GM18858 (cell line): ENCODE results near the gene LCOR.

Source experiments
- ATAC-seq: cut with Tn5 transposase; IDR thresholded peaks from one replicate; pipeline ENCODE4 v1.9.1; 2021; ENCODE audit not compliant: unreplicated experiment

Gene LCOR

DNA sequence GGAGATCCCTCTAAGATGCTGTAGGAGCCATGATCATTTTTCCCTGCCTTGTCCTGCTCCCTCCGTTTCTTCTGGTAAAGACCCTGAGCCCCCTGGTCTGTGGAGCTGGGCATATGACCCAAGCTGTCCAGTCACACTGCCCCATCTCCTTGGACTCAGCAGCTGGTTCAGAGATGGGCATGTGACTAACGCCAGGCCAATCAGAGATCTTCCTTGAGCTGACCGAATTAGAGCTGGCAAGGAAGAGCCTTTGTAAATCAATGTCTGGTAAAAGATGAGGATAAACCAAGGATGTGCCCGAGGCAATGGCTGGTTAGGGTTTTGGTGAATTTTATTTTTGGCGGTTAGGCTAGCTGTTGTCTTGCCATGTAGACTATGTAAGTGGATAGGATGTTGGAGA lies 173.3 kb downstream of the LCOR start:
- ATAC-seq: no peak

- no peak for ATAC-seq
These were observed 174.3 kb downstream of the LCOR start for GRCh38 chr10:97006364-97006763.

DNA sequence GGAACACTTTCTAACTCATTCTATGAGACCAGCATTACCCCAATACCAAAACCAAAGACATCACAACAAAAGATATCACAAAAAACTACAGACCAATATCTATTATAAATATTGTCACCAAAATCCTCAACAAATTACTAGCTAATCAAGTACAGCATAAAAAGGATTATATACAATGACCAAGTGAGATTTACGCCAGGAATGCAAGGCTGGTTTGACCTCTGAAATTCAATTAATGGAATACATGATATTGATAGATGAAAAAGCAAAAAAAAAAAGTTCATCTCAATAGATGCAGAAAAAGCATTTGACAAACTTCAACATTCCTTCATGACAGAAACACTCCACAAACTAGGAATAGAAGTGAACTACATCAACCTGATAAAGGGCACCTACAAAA lies 175.3 kb downstream of the LCOR start:
- ATAC-seq: no peak

GRCh38 chr10:97010695-97011206 lies 178.7 kb downstream of the LCOR start:
- ATAC-seq: no peak

DNA sequence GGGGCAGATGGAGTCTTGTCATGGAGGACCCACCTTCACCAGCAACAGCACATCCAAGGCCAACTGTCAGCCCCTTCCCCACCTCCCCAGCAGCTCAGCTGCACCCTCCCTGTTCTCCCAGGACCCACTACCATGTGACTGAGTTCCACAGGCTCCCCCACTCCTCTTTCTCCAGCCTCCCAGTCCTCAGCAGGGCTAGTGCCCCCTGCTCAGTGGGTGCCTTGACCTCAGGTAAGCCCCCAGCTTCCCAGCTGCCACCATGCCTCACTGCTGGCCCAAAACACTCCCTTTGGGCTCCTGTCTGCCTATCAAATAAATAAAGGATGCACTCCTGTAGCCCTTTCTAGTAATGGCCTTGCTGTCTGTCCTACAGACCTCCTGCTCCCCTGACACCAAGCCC lies 179.3 kb downstream of the LCOR start:
- no peak for ATAC-seq

GRCh38 chr10:97012470-97012869 lies 180.4 kb downstream of the LCOR start:
- ATAC-seq: no peak

DNA sequence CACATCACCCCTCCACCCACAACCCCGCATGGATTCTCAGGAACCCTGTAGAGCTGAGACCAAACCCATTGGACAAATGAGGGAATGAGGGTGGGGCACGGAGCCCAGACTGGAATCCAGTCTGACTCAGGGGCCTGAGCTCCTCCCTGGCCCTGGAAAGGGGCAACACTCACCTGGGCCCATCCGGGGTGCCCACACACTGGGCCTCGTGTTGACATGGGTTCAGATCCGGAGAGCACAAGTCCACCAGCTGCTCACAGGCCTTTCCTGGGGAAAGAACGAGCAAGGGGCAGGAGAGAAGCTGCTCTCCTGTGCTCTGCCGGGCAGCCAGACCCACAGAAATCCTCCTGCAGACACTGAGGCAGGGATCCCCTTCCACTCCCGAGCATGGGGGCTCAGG lies 181.5 kb downstream of the LCOR start:
- no peak for ATAC-seq

DNA sequence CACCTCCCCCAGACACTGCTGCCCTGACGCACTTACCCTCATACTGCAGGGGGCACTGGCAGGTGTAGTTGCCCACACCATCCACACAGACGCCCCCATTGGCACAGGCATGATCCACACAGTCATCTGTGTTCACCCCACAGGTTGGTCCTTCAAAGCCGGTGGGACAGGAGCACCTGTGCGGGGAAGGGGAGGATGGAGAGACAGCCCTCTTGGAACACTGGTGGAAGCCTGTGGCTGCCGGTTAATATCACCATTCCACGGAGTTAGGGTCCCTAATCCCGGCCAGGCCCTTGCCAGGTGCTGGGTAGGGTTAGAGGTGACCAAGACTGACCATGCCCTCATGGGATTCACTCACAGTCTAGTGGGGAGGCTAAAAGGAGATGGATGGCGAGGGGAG lies 181.9 kb downstream of the LCOR start:
- no peak for ATAC-seq

- no peak for ATAC-seq
These were observed 183.1 kb downstream of the LCOR start for GRCh38 chr10:97015240-97015639.

DNA sequence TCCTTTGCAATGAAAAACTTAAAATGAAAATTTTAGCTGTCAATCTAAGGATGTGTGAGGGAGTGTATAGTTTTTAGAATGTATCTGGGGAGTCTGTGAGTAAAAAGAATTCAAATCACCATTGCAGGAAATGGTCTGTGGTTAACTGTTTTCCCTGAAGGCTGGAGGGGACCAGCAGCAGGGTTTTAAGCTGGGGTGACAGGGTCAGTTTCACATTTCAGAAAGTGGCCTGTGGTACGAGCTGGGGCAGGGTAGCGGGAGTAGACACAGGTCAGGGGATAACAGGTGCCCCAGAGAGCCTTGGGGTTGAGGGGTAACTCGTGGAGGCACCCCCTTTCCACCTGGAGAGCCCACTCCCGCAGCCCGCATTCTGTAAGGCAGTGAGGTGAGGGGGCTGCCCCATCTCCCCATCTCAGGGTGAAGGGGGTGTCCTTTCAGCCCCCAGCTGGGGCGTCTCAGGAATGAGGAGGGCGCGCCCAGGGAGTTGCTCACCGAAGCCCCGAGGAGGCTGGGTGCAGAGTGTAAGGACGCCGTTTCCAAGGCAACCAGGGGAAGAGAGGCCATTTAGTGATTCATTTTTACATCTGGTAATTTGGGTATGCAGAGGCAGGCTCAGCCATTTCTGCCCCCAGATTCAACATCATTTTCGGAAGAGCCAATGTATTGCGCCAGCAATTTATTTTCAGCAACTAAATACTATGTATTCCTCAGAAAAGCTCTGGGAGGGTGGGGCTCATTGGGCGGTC lies 184.8 kb downstream of the LCOR start:
- no peak for ATAC-seq

DNA sequence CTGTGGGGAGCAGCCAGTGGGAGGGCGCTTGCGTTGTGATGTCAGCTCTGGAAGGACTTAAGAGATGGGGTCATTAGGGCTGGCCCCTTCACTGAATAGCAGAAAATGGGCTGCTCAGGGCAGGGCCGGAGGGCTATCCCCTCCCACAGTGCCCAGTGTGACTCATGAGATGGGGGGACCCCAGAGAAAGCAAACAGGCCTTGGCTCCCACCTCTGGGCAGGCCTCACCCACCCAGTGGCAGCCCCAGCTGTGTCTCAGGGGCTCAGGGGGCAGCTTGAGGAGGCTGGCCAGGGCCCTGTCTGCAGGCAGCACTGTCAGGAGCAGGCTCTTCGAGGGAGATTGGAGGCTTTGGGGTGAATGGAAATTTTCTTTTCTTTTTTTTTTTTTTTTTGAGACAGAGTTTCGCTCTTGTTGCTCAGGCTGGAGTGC lies 185.4 kb downstream of the LCOR start:
- no peak for ATAC-seq

DNA sequence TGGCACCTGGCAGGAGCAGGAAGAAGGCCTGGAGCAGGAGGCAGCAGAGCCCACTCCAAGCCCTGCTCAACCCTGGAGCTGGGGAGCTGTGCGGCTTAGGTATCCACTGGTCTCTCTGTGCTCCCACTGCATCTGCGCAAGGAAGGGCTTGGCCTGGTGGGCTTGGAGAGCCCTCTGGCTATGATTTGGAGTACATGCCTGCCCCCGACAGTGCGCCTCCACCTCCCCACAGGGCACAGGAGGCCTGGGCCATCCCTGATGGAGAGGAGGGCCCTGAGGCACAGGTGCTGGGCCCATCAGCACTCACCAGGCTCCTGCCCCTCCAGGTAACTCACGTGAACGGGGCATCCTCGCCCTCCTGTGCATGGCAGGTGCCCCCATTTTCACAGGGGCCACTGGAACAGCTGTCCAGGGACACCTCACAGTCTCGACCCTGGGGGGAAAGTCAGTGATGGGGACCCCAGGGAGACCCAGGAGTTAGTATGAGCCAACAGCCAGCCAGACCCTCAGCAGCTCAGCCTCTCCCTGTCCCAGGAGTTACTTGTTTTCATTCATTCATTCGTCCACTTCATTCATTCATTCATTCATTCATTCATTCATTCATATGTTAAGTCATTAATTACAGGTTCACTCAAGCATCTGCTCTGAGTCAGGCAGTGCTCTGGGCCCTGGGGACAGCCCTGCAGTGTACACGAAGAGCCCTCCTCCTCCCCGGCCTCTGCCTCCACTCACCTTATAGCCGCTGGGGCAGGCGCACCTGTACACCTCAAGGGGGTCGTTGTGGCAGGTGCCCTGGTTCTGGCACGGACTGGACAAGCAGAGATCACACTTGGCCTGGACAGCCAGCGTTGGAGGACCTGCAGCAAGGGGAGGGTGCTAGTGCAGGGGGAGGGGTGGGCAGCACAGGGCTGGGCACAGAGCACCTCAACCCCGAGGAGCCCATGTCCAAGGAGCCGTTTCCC lies 186.4 kb downstream of the LCOR start:
- no peak for ATAC-seq

DNA sequence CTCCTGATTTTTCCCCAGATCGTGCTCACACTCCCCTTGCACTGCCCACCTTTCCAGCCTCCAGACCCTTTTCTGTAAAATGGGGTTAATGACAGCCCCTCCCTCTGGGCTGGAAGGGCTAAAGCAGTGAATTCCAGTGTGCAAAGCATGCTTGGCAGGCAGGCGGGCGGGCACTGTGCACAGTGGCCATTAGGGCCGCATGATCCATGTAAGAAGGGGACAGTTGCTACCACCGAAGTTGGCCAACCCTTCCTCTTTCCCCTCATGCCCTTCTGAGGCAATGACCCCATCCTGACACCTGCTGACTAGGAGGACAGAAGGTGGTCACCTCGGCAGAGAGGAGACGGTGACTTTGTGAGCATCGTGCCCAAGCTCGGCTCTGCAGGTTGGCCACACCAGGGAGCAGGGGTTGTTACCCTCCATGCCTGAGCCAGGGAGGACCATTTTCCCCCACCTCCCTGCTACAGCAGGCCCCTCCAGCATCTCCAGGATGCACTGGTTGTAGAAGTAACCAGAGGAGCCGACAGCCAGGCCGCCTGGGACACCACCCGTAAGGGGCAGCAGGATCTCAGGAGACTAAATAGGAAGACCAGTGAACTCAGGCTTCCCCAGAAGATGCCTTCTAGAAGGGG lies 187.2 kb downstream of the LCOR start:
- no peak for ATAC-seq

GRCh38 chr10:97020452-97021400 lies 188.6 kb downstream of the LCOR start:
- no peak for ATAC-seq

GRCh38 chr10:97022616-97023015 lies 190.5 kb downstream of the LCOR start:
- ATAC-seq: no peak

DNA sequence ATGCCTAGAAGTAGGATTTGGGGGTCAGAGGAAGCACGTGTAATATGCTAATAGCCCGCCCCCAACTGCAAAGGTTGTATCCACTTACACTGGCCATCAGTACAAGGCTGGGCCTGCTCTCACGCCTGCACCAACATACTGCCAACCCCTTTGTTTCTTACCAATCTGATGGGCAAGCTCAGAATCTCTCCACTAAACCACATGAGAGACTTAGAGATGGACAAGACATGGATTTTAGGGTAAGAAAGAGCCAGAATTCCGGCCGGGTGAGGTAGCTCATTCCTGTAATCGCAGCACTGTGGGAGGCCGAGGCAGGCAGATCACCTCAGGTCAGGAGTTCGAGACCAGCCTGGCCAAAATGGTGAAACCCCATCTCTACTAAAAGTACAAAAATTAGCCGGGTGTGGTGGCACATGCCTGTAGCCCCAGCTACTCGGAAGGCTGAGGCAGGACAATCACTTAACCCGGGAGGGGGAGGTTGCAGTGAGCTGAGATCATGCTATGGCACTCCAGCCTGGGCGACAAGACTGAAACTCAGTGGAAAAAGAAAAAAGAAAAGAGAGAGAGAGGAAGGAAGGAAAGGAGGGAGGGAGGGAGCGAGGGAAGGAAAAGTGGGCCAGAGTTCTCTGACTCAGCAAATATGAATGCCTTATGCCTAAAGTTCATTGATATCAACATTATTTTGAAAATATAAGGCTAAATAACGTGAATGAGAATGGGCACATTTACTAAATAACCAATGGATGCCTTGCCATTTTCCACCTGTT lies 191.5 kb downstream of the LCOR start:
- no peak for ATAC-seq

- no peak for ATAC-seq
These were observed 192.3 kb downstream of the LCOR start for GRCh38 chr10:97024168-97025073.

DNA sequence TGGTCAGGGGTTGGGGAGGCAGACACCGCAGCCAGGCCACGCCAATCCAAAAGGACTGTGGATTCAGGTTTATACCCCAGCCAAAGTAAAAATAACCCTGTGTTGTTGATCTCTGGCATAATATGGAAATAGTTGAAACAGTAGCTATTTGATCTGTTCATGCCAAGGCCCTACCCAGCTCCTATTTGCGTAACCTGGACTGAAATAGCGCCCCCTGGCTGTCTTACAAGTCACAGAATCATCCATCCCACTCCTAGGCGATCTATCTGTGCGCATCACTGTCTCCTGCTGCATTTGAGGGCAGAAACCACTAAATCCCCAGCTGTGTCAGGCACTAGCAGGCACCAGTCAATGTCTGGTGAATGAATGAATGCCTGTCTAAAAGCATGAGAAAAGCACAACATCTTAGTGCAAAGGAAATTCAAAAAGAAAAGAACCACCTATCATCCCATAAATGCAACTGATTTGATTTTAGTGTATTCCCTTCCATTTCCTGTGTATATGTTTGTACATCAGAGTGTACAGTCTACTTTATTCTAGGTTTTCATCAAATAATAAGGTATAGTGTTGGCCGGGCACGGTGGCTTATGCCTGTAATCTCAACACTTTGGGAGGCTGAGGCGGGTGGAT lies 193.6 kb downstream of the LCOR start:
- no peak for ATAC-seq
